Hindlimb muscle (tissue), 1 donor: ENCODE results near the gene ACTC1. TPM values are rescaled to one million over a fixed set of nuclear protein-coding genes. Genes with fewer than 3 reads are reported as not detected.

Source experiments
- DNase-seq: peaks from one replicate; pipeline ENCODE4 v3.0.0-alpha.2; 2013
- polyA plus RNA-seq: library from polyadenylated mRNA; unstranded; fragments of 120-200 nt; gene quantifications from one replicate; pipeline ENCODE4 v1.2.1, GENCODE V29; 2013; ENCODE audit not compliant: insufficient read length

ACTC1 gene
- polyA plus RNA-seq, 1 donor, result 8,600 TPM

DNA sequence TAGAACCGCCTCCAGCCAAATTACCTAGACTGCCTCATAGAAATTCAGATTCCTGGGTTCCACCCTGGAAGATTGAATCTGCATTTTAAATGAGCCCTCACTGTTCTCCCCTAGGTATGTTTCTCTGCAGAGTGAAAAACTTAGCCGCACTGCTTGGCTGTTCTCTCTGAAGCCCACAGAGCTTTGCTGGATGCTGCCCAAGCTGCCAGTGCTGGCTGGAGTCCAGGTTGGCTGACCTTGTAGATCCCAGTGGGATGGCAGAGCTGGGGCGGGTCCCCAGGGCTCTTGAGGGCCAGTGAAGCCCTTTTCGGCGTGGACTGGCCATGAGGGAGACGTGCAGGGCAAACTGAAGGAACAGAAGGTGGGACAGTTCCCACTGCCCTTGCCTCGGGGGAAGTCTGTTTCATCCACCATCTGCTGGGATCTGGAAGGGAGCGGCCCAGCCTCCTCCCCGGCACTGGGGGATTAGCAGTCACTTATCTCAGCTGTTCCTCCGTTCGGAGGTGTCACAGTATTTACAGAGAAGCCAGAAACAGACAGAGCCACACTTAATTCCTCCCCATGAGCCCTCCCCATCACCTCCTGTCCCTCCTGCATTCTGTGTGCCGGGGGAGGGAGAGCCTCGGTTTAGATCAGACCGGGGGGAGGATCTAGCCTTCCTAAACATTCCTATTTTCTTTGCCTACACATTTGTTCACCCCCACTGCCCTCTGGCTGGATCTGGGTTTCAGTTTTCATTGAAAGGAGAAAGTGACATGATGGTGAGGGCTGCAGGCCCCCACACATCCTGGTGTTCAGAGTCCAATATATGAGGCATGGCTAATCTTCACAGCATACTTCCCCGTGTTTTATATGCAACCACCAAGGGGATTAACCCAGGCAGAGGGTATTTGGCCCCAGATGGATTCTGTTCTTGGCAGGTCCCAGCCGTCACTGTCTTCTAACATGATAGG is 4.1 kb upstream of the ACTC1 start:
- DNase-seq, result peak; percentile 21

DNA sequence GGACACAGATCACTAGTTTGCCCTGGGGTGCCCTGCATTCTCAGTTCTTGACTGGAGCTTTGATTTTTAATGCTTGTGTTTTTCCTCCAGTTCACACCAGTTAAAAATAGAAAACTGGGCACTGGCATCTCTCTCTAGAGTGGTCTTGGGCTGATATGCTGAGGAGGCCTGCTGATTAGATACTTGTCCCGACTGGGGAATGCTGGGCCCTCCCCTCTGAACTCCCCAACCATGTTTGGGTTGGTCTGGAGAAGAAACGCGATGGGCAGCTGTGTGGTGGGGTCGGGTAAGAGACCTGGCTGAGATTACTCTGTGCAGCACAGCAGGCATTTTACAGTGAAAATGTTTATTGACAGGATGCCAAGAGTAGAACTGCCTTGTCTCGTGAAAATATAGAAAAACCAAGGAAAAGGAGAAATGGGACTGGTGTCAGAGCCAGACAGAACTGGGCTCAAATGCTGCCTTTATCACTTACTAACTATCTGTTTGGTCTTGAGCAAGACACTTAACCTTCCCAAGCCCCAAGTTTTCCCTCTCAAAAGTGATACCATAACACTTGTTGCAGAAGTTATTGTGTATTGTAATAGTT is 1.6 kb upstream of the ACTC1 start:
- no peak for DNase-seq

DNA sequence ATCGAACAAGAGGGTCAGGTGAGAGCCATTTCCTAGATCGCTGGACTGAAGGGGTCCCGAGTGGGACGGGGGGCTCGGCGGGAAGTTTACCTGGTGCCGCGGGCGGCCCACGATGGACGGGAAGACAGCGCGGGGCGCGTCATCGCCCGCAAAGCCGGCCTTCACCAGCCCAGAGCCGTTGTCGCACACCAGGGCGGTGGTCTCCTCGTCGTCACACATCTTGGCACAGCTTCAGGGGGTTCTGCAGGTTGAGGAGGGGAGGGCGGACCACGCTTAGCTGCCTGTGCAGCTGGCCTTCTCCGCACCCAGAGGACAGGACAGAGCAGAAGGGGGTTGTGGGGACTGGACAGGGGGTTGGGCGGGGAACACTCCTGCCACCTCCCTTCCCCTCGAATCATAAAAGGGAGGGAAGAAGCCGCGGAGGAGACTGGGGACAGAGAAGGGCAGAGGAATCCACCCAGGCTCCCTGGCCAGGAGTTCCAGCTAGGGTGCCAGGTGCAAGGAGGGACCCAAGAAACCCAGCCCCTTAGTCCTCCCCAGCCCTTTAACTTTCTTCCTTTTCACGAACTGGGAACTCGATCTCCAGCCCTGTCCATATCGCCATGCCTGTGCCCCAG is 651 bp downstream of the ACTC1 start:
- DNase-seq, result no peak

DNA sequence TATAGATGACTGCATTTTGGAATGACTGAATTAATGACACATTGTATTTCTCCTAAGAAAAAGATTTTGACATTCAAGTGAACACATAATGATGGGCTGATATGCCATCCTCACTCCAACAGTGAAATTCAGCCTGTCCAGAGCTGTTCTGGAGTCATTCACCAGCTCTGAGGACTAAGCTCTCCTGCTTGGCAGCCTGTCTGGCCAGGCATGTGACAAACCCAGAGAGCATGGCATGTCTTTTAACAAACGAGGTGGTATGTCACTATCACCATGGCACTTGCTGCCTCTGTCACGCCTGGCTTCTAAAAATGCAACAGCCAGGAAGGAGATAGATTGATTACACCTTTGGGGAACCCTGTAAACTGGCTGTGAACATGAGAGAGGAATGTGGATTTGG is 1.4 kb downstream of the ACTC1 start:
- DNase-seq, result no peak

DNA sequence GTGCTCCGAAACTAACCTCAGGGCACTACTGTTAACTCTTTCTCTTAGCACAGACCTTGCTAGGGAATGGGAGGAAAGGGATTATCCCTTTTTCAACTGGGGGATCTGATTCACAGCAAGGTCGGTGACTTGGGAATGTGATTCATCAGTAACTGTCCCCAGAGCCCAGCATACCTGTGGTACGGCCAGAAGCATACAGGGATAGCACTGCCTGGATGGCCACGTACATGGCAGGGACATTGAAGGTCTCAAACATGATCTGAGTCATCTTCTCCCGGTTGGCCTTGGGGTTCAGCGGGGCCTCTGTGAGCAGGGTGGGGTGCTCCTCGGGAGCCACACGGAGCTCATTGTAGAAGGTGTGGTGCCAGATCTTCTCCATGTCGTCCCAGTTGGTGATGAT is 2.3 kb downstream of the ACTC1 start:
- no peak for DNase-seq

DNA sequence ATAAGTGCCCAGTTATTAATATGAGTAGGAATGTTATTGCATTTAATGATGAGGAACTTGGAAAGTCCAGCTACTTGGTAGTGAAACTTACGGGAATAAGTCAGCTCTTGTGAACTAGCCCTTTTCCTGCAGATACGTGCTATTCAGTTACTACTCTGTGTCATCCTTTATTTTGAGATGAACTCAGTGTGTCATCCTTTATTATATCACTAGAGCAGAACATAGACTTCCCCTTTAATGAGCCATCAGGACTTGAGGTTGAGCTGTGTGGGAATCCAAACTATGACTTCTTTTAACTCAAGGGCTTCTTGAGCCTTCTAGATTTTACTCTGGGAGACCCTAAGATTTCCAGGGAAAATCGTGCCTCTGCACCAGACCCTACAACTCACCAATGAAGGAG is 3.6 kb downstream of the ACTC1 start:
- no peak for DNase-seq

DNA sequence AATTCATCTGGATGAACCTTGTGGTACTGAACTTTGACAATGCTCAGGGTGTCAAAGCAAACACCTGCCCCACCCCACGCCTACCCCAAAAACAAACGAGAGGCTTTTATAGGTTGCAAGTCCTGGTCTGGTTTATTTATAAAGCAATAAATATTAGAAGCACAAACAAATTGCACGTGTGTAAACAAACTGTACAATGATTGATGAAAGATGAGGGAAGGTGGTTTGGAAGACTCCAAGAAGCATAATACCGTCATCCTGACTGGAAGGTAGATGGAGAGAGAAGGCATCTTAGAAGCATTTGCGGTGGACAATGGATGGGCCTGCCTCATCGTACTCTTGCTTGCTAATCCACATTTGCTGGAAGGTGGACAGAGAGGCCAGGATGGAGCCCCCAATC is 5.2 kb downstream of the ACTC1 start:
- no peak for DNase-seq

DNA sequence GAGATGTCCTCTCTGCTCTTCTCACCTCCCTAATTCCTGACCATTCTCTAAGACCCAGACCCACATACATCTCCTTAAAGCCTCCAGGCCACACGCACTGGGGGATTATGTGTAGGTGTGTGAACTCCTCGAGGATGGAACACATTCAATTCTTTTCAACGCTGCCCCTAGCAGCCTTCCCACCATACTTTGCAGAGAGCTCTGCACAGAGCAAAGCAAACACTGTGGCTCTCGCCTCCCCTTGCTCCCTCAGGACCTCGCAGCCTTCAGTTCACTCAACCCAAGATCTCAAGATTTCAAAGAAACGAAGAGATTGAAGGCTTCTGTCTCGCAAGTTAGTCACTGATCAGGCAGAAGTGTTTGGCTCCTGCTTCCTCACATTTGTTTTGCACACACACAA is 6.0 kb downstream of the ACTC1 start:
- DNase-seq, result no peak

DNA sequence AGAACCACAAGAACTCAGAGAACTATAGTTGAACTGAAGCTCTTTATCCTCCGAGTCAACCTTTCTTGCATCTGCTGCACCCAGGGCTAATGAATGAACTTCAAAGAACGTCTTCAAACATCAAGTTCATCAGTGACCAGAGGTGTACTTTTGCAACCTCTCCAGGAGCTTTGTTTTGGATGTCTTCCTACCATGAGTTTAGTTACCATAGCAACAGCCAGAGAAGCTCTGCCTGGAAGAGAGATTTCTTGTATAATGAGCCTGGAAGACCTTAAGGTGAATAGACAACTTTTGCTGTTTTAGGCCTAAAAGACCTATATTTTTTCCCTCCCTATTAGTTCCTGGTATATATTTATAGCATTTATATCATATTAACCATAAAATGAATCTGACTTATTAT is 9.1 kb downstream of the ACTC1 start:
- DNase-seq, result no peak

DNA sequence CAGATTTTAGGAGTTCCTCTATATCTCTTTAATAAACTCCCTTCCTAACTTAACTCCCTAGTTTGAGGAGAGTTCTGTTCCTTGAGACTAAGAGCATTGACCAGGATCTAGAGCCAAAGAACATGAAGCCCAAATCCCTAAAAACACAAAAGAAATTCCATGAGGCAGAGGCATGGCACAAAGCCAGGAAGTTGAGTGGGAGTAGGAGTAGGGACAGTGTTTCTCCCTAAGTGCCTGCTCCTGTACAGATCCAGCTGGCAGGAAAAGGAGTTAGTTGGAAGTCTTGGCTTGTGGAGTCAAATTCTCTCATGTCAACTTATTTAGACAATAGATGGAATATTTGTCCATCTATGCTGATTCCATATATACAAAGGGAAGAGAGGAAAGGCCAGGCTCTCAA is 11.4 kb downstream of the ACTC1 start:
- no peak for DNase-seq

DNA sequence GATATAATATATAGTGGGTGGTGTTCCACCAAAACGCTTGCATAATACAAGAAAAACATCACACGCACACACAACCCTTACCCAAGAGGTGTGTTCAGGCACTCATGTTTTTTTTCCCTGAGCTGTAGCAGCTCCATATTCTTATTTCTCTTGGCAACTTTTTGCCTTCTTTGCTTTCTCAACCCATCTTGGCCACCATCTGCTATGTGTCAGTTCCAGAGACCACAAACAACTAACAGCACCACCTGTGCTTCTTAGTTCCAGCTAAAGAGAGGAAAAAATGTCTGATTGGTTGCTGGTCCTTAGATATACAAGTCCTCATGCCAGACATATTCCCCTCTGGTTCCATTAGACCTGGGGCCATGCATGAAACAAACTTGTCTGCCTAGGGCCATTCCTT is 11.9 kb downstream of the ACTC1 start:
- no peak for DNase-seq

DNA sequence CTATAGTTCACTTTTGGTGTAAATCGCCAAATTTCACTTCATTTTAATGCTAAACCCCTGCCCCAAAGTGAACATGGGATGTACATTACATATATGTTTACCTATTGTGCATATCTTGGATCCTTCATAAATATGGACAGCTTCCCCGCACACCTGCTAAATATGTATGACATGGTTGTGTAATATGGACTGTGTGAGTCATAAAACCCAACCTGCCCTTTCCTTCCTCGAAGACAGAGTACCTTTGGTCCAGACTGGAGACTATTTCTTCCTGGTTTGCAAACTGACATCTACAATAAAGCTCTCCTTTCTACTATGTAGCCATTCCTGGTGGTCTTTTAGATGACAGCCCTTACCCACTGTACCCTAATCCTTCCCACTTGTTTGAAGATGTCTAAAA is 12.4 kb downstream of the ACTC1 start:
- DNase-seq, result no peak

DNA sequence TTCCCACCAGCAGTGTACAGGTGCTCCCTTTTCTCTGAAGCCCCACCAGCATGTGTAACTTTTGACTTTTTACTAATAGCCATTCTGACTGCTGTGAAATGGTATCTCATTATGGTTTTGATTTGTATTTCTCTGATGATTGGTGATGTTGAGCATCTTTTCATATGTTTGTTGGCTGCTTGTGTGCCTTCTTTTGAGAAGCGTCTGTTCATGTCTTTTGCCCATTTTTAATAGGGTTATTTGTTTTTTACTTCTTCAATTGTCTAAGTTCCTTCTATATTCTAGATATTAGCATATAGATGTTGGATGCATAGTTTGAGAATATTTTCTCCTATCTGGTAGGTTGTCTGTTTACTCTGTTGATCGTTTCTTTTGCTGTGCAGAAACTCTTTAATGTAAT is 14.6 kb downstream of the ACTC1 start:
- no peak for DNase-seq

DNA sequence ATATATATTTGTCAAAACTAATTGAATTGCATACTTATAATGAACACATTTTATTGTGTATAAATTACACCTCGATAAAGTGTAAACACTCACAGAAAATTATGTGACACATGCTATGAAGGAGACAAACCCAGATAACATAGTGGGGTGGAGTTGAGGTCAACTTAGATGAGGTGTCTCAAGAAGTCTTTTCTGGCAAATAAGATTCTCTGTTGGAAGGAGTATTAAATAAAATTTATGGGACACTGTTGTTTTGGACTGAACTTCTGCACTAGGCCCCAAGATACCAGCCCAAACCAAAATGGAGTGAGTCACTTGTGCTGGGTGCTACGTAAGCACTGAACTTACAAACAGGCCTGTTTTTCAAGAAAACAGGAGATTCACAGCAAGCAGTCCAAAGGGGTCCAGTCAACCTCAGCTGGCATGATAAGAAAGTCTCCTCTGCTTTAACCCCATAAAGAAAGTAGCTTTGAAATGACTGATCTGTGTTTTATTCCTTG is 18.7 kb downstream of the ACTC1 start:
- no peak for DNase-seq

DNA sequence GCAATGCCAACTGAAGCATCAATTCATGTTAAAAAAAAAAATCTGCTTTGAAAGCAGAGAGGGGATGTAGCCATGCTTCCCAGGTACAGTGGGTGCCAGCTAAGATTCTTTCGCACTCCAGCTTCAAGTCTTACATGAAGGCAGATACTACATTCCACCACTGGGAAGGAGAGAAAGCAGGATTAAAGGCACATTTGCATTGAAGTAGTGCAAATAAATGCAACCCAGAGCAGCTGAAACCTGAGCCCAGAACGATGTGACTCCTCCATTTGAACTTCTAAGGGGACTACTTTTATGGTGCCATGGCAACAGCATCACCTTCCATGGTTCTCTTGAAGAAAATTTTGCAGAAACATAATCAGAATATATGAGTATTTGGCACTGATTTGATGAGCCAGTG is 21.4 kb downstream of the ACTC1 start:
- no peak for DNase-seq

DNA sequence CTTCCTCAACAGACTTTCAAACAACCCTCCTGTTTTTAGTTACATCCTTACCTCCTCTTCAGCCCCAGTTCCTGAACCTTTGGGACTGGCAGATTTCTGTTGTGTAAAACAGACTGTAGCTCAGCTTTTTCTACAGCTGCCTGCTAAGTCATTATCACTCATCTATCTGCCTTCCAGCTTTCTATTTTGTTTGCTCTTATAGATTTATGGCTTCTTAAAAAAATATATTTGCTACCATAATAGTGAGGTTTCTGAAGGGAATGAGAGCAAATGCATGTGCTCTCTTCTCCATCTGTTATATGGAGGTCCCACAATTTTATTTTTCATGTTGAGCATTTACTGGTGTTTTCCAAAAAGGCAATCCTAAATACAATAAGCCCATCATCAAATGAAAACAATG is 22.3 kb downstream of the ACTC1 start:
- no peak for DNase-seq

DNA sequence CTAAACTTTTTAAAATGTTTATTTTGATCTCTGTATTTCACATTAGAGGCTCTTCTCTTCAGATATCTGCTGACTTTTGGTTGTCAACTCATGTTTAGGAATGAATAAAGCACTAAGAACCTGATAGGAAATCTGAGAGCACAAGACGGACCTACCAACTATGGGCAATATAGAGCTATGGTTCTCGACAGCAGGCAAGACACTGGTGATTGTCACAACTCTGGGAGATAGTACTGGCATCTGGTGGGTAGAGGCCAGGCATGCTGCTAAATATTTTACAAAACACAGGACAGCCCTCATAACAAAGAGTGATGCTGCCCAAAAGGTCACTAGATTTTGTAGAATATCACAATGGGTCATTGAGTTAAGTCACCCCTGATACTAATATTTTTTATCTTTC is 23.0 kb downstream of the ACTC1 start:
- DNase-seq, result no peak

DNA sequence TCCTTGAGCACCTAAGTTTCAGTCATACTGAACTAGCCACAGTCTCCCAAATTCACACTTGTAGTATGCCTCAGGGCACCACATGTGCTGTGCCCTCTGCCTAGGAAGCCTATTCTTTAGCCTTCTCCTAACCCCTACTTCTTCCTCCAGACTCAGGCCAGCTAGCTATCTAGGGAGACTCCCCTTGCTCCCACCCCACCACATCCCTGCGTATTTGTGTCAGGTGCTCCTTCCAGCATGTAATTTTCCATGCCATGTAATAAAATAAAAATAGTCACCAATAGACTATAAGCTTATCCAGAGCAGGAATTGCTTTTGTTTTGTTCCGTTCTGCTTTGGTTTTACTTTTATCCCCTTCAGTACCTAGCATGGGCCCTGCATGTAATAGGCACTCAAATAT is 25.6 kb downstream of the ACTC1 start:
- no peak for DNase-seq

DNA sequence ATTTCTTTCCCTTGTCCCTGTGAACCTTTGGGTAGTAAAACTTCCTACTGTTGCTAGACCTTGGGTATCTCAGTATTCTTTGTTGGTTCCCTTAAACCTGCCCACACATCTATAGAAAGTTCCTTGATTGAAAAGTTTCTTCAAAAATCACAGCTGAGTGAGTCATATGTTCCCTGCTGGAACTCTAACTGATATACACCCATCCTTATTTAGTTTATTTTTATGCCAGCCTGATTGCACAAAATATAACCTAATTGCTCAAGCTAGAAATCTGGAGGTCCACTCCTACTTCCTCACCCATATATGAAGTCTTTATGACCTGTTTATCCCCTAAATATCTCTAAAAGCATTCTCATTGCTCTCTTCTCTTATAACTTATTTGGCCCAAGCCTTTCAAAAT is 26.8 kb downstream of the ACTC1 start:
- DNase-seq, result no peak

DNA sequence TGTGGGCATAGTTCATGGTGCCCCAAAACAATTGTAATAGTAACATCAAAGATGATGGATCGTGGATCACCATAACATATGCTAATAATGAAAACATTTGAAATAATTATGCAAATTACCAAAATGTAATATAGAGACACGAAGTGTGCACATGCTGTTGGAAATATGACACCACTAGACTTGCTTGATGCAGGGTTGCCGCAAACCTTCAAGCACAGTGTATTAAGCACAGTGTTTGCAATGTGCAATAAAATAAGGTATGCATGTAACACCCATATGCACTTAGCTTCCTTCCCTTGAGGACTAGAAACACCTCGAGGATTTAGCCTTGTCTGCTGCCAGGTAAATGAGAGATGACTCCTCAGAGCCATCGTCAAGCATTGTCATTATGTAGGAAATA is 29.6 kb downstream of the ACTC1 start:
- DNase-seq, result no peak

DNA sequence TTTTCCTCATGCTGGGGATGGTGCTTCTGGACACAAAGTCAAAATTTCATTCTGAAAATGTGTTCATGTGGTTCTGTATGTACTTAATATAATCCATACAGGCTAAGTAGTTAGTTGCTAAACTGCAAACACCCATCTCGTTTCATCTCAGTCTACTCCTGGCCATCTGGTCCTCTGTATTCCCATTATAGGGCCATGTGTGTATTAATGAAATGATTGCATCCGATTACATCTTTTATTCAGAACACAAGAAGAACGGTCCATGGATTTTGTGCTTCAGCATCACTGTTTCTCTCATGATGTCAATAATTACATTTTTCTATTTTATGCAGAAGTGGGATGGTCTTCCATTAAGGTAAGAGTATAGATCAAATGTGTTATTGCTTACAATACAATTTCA is 34.4 kb downstream of the ACTC1 start:
- no peak for DNase-seq

DNA sequence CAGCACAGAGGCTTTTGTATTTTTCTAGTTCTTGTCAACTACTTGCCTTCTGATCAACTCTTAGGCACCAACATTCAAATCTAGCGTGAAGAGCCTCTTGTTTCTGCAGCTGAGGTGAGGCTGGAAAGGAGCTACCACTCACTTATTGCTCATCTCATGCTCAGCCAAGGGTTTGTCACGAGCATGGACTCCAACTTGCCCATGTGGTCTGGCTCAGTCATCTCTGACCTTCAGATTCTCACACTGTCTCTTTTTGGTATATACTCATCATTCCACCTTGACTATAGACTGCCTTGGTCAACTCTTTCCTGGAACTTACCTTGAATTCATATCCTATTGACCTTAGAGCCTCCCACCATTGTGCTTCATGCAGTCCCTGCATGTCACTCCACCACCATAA is 35.4 kb downstream of the ACTC1 start:
- no peak for DNase-seq

DNA sequence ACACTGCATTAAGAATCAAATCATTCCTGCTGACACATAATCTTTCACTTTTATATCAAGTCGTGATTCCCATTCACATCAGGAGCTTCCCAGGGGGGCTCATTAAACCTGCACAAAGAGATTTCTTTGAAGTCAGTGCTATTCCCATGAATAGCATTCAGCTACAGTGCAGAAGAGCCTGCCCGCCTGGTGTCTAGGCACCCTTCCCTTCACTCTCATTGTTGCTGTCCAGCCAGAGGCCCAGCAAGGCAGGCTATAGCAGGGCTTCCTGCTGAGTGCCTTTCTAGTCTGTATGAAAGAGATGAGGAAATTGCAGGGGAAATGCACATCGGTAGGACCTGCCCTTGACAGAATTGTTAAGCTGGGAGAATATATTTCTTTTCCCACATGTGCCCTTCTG is 36.0 kb downstream of the ACTC1 start:
- DNase-seq, result no peak

DNA sequence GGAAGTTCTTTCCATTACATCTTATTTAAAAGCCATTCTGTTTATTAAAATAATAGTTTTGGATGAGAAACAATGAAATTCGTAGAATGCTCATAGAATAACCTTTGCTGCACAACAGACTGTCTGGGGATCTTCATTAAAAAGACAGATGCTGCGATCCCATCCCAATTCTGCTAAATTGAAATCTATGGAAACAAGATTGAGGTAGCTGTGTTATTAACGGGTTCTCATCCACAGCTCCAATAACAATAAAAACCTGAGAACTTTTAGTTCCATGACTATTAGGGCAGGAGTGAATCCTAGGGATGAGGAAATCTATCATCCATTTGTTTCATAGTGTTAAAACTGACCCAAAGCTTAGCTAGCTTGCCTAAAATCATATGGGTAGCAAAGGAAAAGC is 38.1 kb downstream of the ACTC1 start:
- no peak for DNase-seq
